GM23338 (cell line): ENCODE results near the gene CLDN8. TPM values are rescaled to one million over a fixed set of nuclear protein-coding genes. Genes with fewer than 3 reads are reported as not detected.

ENCODE experiments used
- ATAC-seq: fragments of 200-7000 bp; cut with Tn5 transposase; 3 replicates; pipeline ENCODE4 v1.9.1; 2020
- DNase-seq: peaks from one replicate; pipeline ENCODE4 v3.0.0-alpha.2; 2015; ENCODE audit warnings: low spot score
- H2AFZ ChIP-seq: fragments of 200-600 bp; sonication (generic); 2 replicates; pipeline ENCODE4 v1.8.0; 2016; ENCODE audit warnings: antibody characterized with exemption, mild to moderate bottlenecking, moderate library complexity
- H3F3A ChIP-seq: fragments of 200-600 bp; sonication (generic); replicated peaks from 2 replicates; pipeline ENCODE4 v1.8.0; 2017; ENCODE audit warnings: antibody characterized with exemption, mixed run types, low read depth
- H3K27ac ChIP-seq: fragments of 200-600 bp; sonication (generic); 2 replicates; pipeline ENCODE4 v1.6.1; 2016; ENCODE audit warnings: low read depth
- H3K27me3 ChIP-seq: fragments of 200-600 bp; sonication (generic); 2 replicates; pipeline ENCODE4 v1.8.0; 2016; ENCODE audit warnings: mild to moderate bottlenecking, mixed run types, moderate library complexity; ENCODE audit not compliant: insufficient read depth
- H3K36me3 ChIP-seq: fragments of 200-600 bp; sonication (generic); 2 replicates; pipeline ENCODE4 v1.8.0; 2016; ENCODE audit warnings: mild to moderate bottlenecking; ENCODE audit not compliant: insufficient read depth
- H3K4me1 ChIP-seq: fragments of 200-600 bp; sonication (generic); 2 replicates; pipeline ENCODE4 v1.8.0; 2016; ENCODE audit warnings: mild to moderate bottlenecking, moderate library complexity; ENCODE audit not compliant: insufficient read depth
- H3K4me2 ChIP-seq: fragments of 200-600 bp; sonication (generic); 2 replicates; pipeline ENCODE4 v1.7.1; 2017; ENCODE audit warnings: mixed run types
- H3K4me3 ChIP-seq: fragments of 200-600 bp; sonication (generic); 2 replicates; pipeline ENCODE4 v1.6.1; 2016; ENCODE audit warnings: mixed run types
- H3K79me2 ChIP-seq: fragments of 200-600 bp; sonication (generic); replicated peaks from 2 replicates; pipeline ENCODE4 v1.8.0; 2017; ENCODE audit warnings: mild to moderate bottlenecking; ENCODE audit not compliant: insufficient read depth
- H3K9me2 ChIP-seq: fragments of 200-600 bp; sonication (generic); 2 replicates; pipeline ENCODE4 v1.8.0; 2017; ENCODE audit not compliant: insufficient read depth
- H4K20me1 ChIP-seq: fragments of 200-600 bp; sonication (generic); replicated peaks from 2 replicates; pipeline ENCODE4 v1.8.0; 2017; ENCODE audit warnings: mild to moderate bottlenecking; ENCODE audit not compliant: insufficient read depth
- H3K27ac Mint-ChIP-seq: 2 replicates; pipeline ENCODE4 v1.8.0; 2020; ENCODE audit warnings: inconsistent platforms, mild to moderate bottlenecking, moderate library complexity, mixed read lengths
- H3K27me3 Mint-ChIP-seq: 3 replicates; pipeline ENCODE4 v1.8.0; 2022; ENCODE audit warnings: low read depth, mild to moderate bottlenecking, moderate library complexity, mixed read lengths, inconsistent platforms; ENCODE audit not compliant: insufficient read depth, poor library complexity
- H3K36me3 Mint-ChIP-seq: 3 replicates; pipeline ENCODE4 v1.8.0; 2021; ENCODE audit warnings: low read depth, mild to moderate bottlenecking, inconsistent platforms, moderate library complexity, mixed read lengths
- H3K4me1 Mint-ChIP-seq: 3 replicates; pipeline ENCODE4 v1.8.0; 2020; ENCODE audit warnings: mild to moderate bottlenecking, inconsistent platforms, mixed read lengths
- H3K4me3 Mint-ChIP-seq: 3 replicates; pipeline ENCODE4 v1.8.0; 2021; ENCODE audit warnings: moderate library complexity, mild to moderate bottlenecking, inconsistent platforms, mixed read lengths
- H3K9me3 Mint-ChIP-seq: 3 replicates; pipeline ENCODE4 v1.8.0; 2020; ENCODE audit warnings: moderate library complexity, mild to moderate bottlenecking, inconsistent platforms, mixed read lengths
- CTCF ChIP-seq, 2 experiments: fragments of 200-600 bp in 1 of 2; sonication (generic) in 1 of 2; conservative IDR thresholded peaks; 2 replicates each; pipeline versions ENCODE4 v1.5.1 to v1.6.1; 2016 to 2017; ENCODE audit warnings: antibody characterized with exemption in 2 of 2, low read depth in 2 of 2, mild to moderate bottlenecking in 2 of 2, moderate library complexity in 1 of 2
- EZH2 ChIP-seq: fragments of 200-600 bp; sonication (generic); IDR thresholded peaks from one replicate; pipeline ENCODE4 v1.8.0; 2017; ENCODE audit warnings: antibody characterized with exemption, mild to moderate bottlenecking, low read depth; ENCODE audit not compliant: unreplicated experiment
- EZH2phosphoT487 ChIP-seq: fragments of 200-600 bp; sonication (generic); IDR thresholded peaks from one replicate; pipeline ENCODE4 v1.8.1; 2018; ENCODE audit warnings: antibody characterized with exemption; ENCODE audit not compliant: unreplicated experiment
- JUNB ChIP-seq: IDR thresholded peaks from one replicate; pipeline ENCODE4 v1.6.1; 2016; ENCODE audit warnings: antibody characterized with exemption; ENCODE audit not compliant: unreplicated experiment
- NANOG ChIP-seq: IDR thresholded peaks from 2 replicates; pipeline ENCODE4 v1.6.1; 2016; ENCODE audit warnings: antibody characterized with exemption, borderline replicate concordance
- POLR2AphosphoS5 ChIP-seq: IDR thresholded peaks from 2 replicates; pipeline ENCODE4 v1.6.1; 2016; ENCODE audit warnings: antibody characterized with exemption, low read depth
- STAT1 ChIP-seq: IDR thresholded peaks from one replicate; pipeline ENCODE4 v1.6.1; 2016; ENCODE audit warnings: antibody characterized with exemption; ENCODE audit not compliant: unreplicated experiment
- ZNF114 ChIP-seq: fragments of 250-450 bp; sonication (Bioruptor Pico); IDR thresholded peaks from 2 replicates; pipeline ENCODE4 v1.5.0; 2020; ENCODE audit warnings: mild to moderate bottlenecking, moderate library complexity
- ZNF462 ChIP-seq: fragments of 250-450 bp; sonication (Bioruptor Pico); IDR thresholded peaks from 2 replicates; pipeline ENCODE4 v1.5.0; 2020; ENCODE audit warnings: mild to moderate bottlenecking, moderate library complexity
- polyA plus RNA-seq: library from polyadenylated mRNA; unstranded; fragments of >200 nt; fragmentation: Nextera tagmentation; extraction: Ambion mirVana; gene quantifications from 2 replicates; pipeline ENCODE4 v1.2.1, GENCODE V29; 2016
- total RNA-seq: library from RNA; depleted of rRNA; stranded (reverse); fragments of >200 nt; shearing (Covaris generic); gene quantifications from 2 replicates; pipeline ENCODE4 v1.2.3, GENCODE V29; 2014

Gene CLDN8
- total and polyA plus RNA-seq, 2 experiments from 2014 or later, result not detected

GRCh38 chr21:30249936-30250335 lies 34.0 kb upstream of the CLDN8 start:
- H3K79me2 ChIP-seq, result no peaks in the 10 kb centered on the region
- no peaks in the 10 kb centered on the region for H3K4me1 ChIP-seq
- no peak for DNase-seq
- H3K27me3 ChIP-seq, result no peaks in the 10 kb centered on the region
- H3K36me3 ChIP-seq, result no peaks in the 10 kb centered on the region
- H3K27me3 Mint-ChIP-seq, result no peaks in the 10 kb centered on the region
- TF ChIP-seq STAT1 (no peak), NANOG (no peak), EZH2 (no peak), JUNB (no peak)
- H3K27ac ChIP-seq, result no peak overlapping the region
- no peak overlapping the region for H3K4me2 ChIP-seq
- H4K20me1 ChIP-seq, result no peaks in the 10 kb centered on the region
- H3K9me2 ChIP-seq, result no peaks in the 10 kb centered on the region
- no peak overlapping the region for H3K27ac Mint-ChIP-seq
- no peak overlapping the region for H3K4me3 Mint-ChIP-seq
- H3K4me1 Mint-ChIP-seq, result no peaks in the 10 kb centered on the region
- H3F3A ChIP-seq, result no peaks in the 10 kb centered on the region
- no peak for ATAC-seq
- H2AFZ ChIP-seq, result no peak overlapping the region
- no peaks in the 10 kb centered on the region for H3K36me3 Mint-ChIP-seq
- no peaks in the 10 kb centered on the region for H3K9me3 Mint-ChIP-seq
- no peak overlapping the region for H3K4me3 ChIP-seq

GRCh38 chr21:30248844-30249243 lies 32.9 kb upstream of the CLDN8 start:
- Histone ChIP-seq H3K4me3 (no peak overlapping the region), H3K9me2 (no peaks in the 10 kb centered on the region), H3K27me3 (no peaks in the 10 kb centered on the region), H4K20me1 (no peaks in the 10 kb centered on the region), H3K27ac (no peak overlapping the region), H3F3A (no peaks in the 10 kb centered on the region), H3K36me3 (no peaks in the 10 kb centered on the region), H3K4me2 (no peak overlapping the region), H3K79me2 (no peaks in the 10 kb centered on the region), H3K4me1 (no peaks in the 10 kb centered on the region), H2AFZ (no peak overlapping the region)
- peak; percentile 39; the same call in 2 of the 3 replicates for ATAC-seq
- H3K9me3 Mint-ChIP-seq, result no peaks in the 10 kb centered on the region
- DNase-seq, result peak; percentile 51
- no peak overlapping the region for H3K4me3 Mint-ChIP-seq
- no peaks in the 10 kb centered on the region for H3K27me3 Mint-ChIP-seq
- no peaks in the 10 kb centered on the region for H3K36me3 Mint-ChIP-seq
- no peak for TF ChIP-seq STAT1
- TF ChIP-seq EZH2, result no peak
- TF ChIP-seq POLR2AphosphoS5, result no peak
- TF ChIP-seq CTCF (conservative IDR thresholded peaks at IDR 0.05; ENCODE audit: low read depth in 2 of 2), result peak; percentile 49 to 52
- TF ChIP-seq ZNF114 (CRISPR knock-in tag), result no peak
- no peak for TF ChIP-seq JUNB
- TF ChIP-seq ZNF462, result no peak
- no peak for TF ChIP-seq EZH2phosphoT487
- H3K27ac Mint-ChIP-seq, result no peak overlapping the region
- no peaks in the 10 kb centered on the region for H3K4me1 Mint-ChIP-seq
